HepG2 (cell line): Measurements from ENCODE around the gene EIF2S2. TPM values are rescaled to one million over a fixed set of nuclear protein-coding genes. Genes with fewer than 3 reads are reported as not detected.
A peak's percentile ranks its signal among the peaks of the same experiment; 100 is the strongest.

Experiments
- DMAP1 ChIP-seq: IDR thresholded peaks from 2 replicates; pipeline ENCODE4 v1.6.1; 2016
- DRAP1 ChIP-seq: IDR thresholded peaks from 2 replicates; pipeline ENCODE4 v1.6.1; 2016; ENCODE audit warnings: missing genetic modification reagents, missing compliant biosample characterization
- FOXP1 ChIP-seq, 2 experiments: fragments of 450-650 bp in 1 of 2; IDR thresholded peaks; 2 replicates each; pipeline ENCODE4 v1.6.1; 2017 to 2018; ENCODE audit warnings: antibody characterized with exemption in 1 of 2
- FOXP4 ChIP-seq: sonication (generic); formaldehyde crosslinking; IDR thresholded peaks from 2 replicates; pipeline ENCODE4 v1.4.0; 2020; ENCODE audit warnings: missing genetic modification reagents
- HNF1A ChIP-seq, 2 experiments: sonication (generic) in 1 of 2; formaldehyde crosslinking in 1 of 2; IDR thresholded peaks; 2 replicates each; pipeline versions ENCODE4 v1.4.0 to v1.6.1; 2016 to 2020; ENCODE audit warnings: borderline replicate concordance in 1 of 2, low read depth in 1 of 2, mild to moderate bottlenecking in 1 of 2, missing genetic modification reagents in 1 of 2
- KAT7 ChIP-seq: IDR thresholded peaks from 2 replicates; pipeline ENCODE4 v1.6.1; 2018; ENCODE audit warnings: borderline replicate concordance, missing compliant biosample characterization
- LRRFIP1 ChIP-seq: sonication (generic); formaldehyde crosslinking; conservative IDR thresholded peaks from 2 replicates; pipeline ENCODE4 v1.4.0; 2020; ENCODE audit warnings: missing genetic modification reagents
- MAX ChIP-seq: IDR thresholded peaks from 2 replicates; pipeline ENCODE4 v1.6.1; 2012; ENCODE audit warnings: inconsistent platforms
- MED1 ChIP-seq: sonication (generic); formaldehyde crosslinking; IDR thresholded peaks from 2 replicates; pipeline ENCODE4 v1.4.0; 2020; ENCODE audit warnings: missing genetic modification reagents
- MIXL1 ChIP-seq: IDR thresholded peaks from 2 replicates; pipeline ENCODE4 v1.6.1; 2016
- SMAD3 ChIP-seq: sonication (generic); formaldehyde crosslinking; IDR thresholded peaks from 2 replicates; pipeline ENCODE4 v1.4.0; 2020; ENCODE audit warnings: missing genetic modification reagents
- SOX5 ChIP-seq: IDR thresholded peaks from 2 replicates; pipeline ENCODE4 v1.6.1; 2016; ENCODE audit warnings: borderline replicate concordance
- TRIM24 ChIP-seq: sonication (generic); formaldehyde crosslinking; IDR thresholded peaks from 2 replicates; pipeline ENCODE4 v1.8.0; 2022; ENCODE audit warnings: mild to moderate bottlenecking, missing genetic modification reagents
- ZBTB4 ChIP-seq: sonication (generic); formaldehyde crosslinking; IDR thresholded peaks from 2 replicates; pipeline ENCODE4 v1.4.0; 2020; ENCODE audit warnings: missing genetic modification reagents, mild to moderate bottlenecking, borderline replicate concordance
- ZNF614 ChIP-seq: IDR thresholded peaks from 2 replicates; pipeline ENCODE4 v1.6.1; 2018; ENCODE audit warnings: missing biosample characterization, missing genetic modification reagents, inconsistent platforms, borderline replicate concordance
- polyA plus RNA-seq, 8 experiments: library from polyadenylated mRNA; depleted of rRNA in 3 of 8; stranded (reverse) in 7 of 8; unstranded in 1 of 8; fragments of >200 nt; fragmentation: Illumina TruSeq in 4 of 8; extraction: Trizol in 4 of 8; gene quantifications; 2 replicates each; pipeline versions ENCODE4 v1.2.1 to v1.2.3, GENCODE V29; 2011 to 2016; ENCODE audit warnings: low read depth in 4 of 8, missing spikeins in 1 of 8, mixed read lengths in 1 of 8; ENCODE audit not compliant: insufficient read depth in 1 of 8
- total RNA-seq, 5 experiments: library from RNA; depleted of rRNA; stranded (reverse); fragments of >200 nt; fragmentation: Illumina TruSeq; extraction: Trizol; gene quantifications; 2 replicates each; pipeline ENCODE4 v1.2.3, GENCODE V29; 2016; ENCODE audit warnings: low read depth in 1 of 5

Gene EIF2S2
- total and polyA plus RNA-seq, 2 of the 13 experiments (the other 11 are each of a cell fraction or from before 2014, with no cell fraction given): 126 to 213 TPM

- peak; percentile 70; the same call in 1 of the 2 replicates for TF ChIP-seq KAT7
- TF ChIP-seq SOX5 (CRISPR knock-in tag): peak; percentile 94
- 0 out of 2 replicates have a peak, but pooled peaks have one; percentile 25 for TF ChIP-seq FOXP1 (IDR thresholded peaks at IDR 0.05)
- TF ChIP-seq FOXP1 (CRISPR knock-in tag; IDR thresholded peaks at IDR 0.05): peak; percentile 63; the same call in 1 of the 2 replicates
- 0 out of 2 replicates have a peak, but pooled peaks have one; percentile 52 for TF ChIP-seq SMAD3 (CRISPR knock-in tag)
- peak; percentile 56; the same call in 1 of the 2 replicates for TF ChIP-seq MIXL1
- TF ChIP-seq ZBTB4 (CRISPR knock-in tag): peak; percentile 84; the same call in 1 of the 2 replicates
- 0 out of 2 replicates have a peak, but pooled peaks have one; percentile 21 for TF ChIP-seq TRIM24
- TF ChIP-seq MAX: 0 out of 2 replicates have a peak, but pooled peaks have one; percentile 24
- peak; percentile 51; the same call in 1 of the 2 replicates for TF ChIP-seq MED1 (CRISPR knock-in tag)
- peak; percentile 47; the same call in 1 of the 2 replicates for TF ChIP-seq ZNF614 (CRISPR knock-in tag)
- peak; percentile 87 for TF ChIP-seq HNF1A (IDR thresholded peaks at IDR 0.05; ENCODE audit: low read depth)
- TF ChIP-seq HNF1A (CRISPR knock-in tag; IDR thresholded peaks at IDR 0.05; ENCODE audit: borderline replicate concordance): peak; percentile 92
- TF ChIP-seq DMAP1 (CRISPR knock-in tag): peak; percentile 68; the same call in 1 of the 2 replicates
- TF ChIP-seq DRAP1 (CRISPR knock-in tag): peak; percentile 15; the same call in 1 of the 2 replicates
- 0 out of 2 replicates have a peak, but pooled peaks have one; percentile 11 for TF ChIP-seq LRRFIP1 (CRISPR knock-in tag)
- peak; percentile 68 for TF ChIP-seq FOXP4 (CRISPR knock-in tag)
Measured at GRCh38 chr20:34135525-34136275, 23.7 kb upstream of the EIF2S2 start (continued).
